HepG2 (cell line): ENCODE data around the gene SYT10. TPM values are rescaled to one million over a fixed set of nuclear protein-coding genes. Genes with fewer than 3 reads are reported as not detected.

ENCODE experiments used
- ATAC-seq: fragments of 200-7000 bp; cut with Tn5 transposase; 3 replicates; pipeline ENCODE4 v1.9.1; 2020; ENCODE audit warnings: mild to moderate bottlenecking, moderate library complexity
- BruUV-seq: library from RNA; stranded (reverse); fragments of 400-500 nt; replicated peaks from 2 replicates; lab custom pipeline; 2021; lab: Mats Ljungman, UMichigan
- CTCF ChIA-PET: fragments of 300-600 bp; formaldehyde crosslinking; extraction: SDS; loops from one replicate; lab custom pipeline; 2021; ENCODE audit warnings: low total read pairs, inconsistent platforms, low intra/inter-chr PET ratio; lab: Yijun Ruan, JAX
- POLR2A ChIA-PET: fragments of 350-600 bp; sonication (Branson Sonifier 250); formaldehyde crosslinking; loops from one replicate; lab custom pipeline; 2020; ENCODE audit warnings: antibody characterized with exemption, inconsistent platforms; lab: Yijun Ruan, JAX
- DNase-seq: peaks from one replicate; pipeline ENCODE4 v3.0.0-alpha.2; 2015; ENCODE audit warnings: low spot score
- FAIRE-seq: peaks from 3 replicates; lab custom pipeline; 2011; peaks lifted over from hg19 to GRCh38; lab: Jason Lieb, UNC
- H2AFZ ChIP-seq: one replicate; pipeline ENCODE4 v1.6.1; 2011; ENCODE audit warnings: low read length, inconsistent platforms
- H3K27ac ChIP-seq: fragments of 300-600 bp; 3 replicates; pipeline ENCODE4 v1.8.0; 2011; ENCODE audit warnings: mixed run types, mild to moderate bottlenecking, mixed read lengths, low read length, inconsistent platforms; ENCODE audit not compliant: insufficient read depth; ENCODE audit errors: extremely low read length
- H3K27me3 ChIP-seq, 2 experiments: fragments of 200-600 bp in 1 of 2; 2 replicates in 1 of 2; 3 replicates in 1 of 2; pipeline versions ENCODE4 v1.6.0 to v1.8.0; 2011; ENCODE audit warnings: low read length in 2 of 2, mild to moderate bottlenecking in 2 of 2, moderate library complexity in 2 of 2, inconsistent platforms in 1 of 2; ENCODE audit not compliant: insufficient read depth in 2 of 2, control insufficient read depth in 1 of 2
- H3K36me3 ChIP-seq, 2 experiments: fragments of 200-600 bp in 1 of 2; replicated peaks in 1 of 2; 2 replicates in 1 of 2; 3 replicates in 1 of 2; pipeline versions ENCODE4 v1.5.1 to v1.8.0; 2011; ENCODE audit warnings: low read length in 2 of 2, inconsistent platforms in 1 of 2; ENCODE audit not compliant: insufficient read depth in 2 of 2, control insufficient read depth in 1 of 2
- H3K4me1 ChIP-seq: 2 replicates; pipeline ENCODE4 v1.5.1; 2012; ENCODE audit warnings: low read length, inconsistent platforms; ENCODE audit not compliant: insufficient read depth
- H3K4me2 ChIP-seq: 2 replicates; pipeline ENCODE4 v1.6.0; 2011; ENCODE audit warnings: low read depth, low read length, inconsistent platforms
- H3K4me3 ChIP-seq, 3 experiments: fragments of 200-600 bp in 1 of 3; sonication (generic), shearing (Covaris generic) in 1 of 3; replicated peaks in 1 of 3; 2 replicates each; pipeline ENCODE4 v1.5.1; 2011 to 2016; ENCODE audit warnings: low read length in 3 of 3, inconsistent platforms in 2 of 3, low read depth in 2 of 3, mild to moderate bottlenecking in 2 of 3, control low read depth in 1 of 3, mixed read lengths in 1 of 3; ENCODE audit not compliant: insufficient read depth in 1 of 3
- H3K79me2 ChIP-seq: one replicate; pipeline ENCODE4 v1.6.1; 2011; ENCODE audit warnings: low read length, inconsistent platforms; ENCODE audit not compliant: insufficient read depth
- H3K9ac ChIP-seq: 2 replicates; pipeline ENCODE4 v1.6.0; 2011; ENCODE audit warnings: mild to moderate bottlenecking, low read depth, low read length, inconsistent platforms; ENCODE audit not compliant: insufficient read depth
- H3K9me3 ChIP-seq: 2 replicates; pipeline ENCODE4 v1.5.1; 2012; ENCODE audit warnings: mild to moderate bottlenecking, low read length
- H4K20me1 ChIP-seq: 2 replicates; pipeline ENCODE4 v1.6.0; 2011; ENCODE audit warnings: inconsistent platforms, mild to moderate bottlenecking, low read length, moderate library complexity; ENCODE audit not compliant: insufficient read depth
- ARID2 ChIP-seq: sonication (generic); formaldehyde crosslinking; IDR thresholded peaks from 2 replicates; pipeline ENCODE4 v1.8.1; 2022; ENCODE audit warnings: mild to moderate bottlenecking, missing genetic modification reagents, borderline replicate concordance
- ARNT2 ChIP-seq: sonication (generic); formaldehyde crosslinking; IDR thresholded peaks from 2 replicates; pipeline ENCODE4 v1.8.0; 2022; ENCODE audit warnings: mild to moderate bottlenecking, low read depth, missing genetic modification reagents, moderate library complexity
- DNMT3B ChIP-seq: conservative IDR thresholded peaks from 2 replicates; pipeline ENCODE4 v1.6.1; 2016; ENCODE audit warnings: missing biosample characterization, control low read depth
- FIP1L1 ChIP-seq: fragments of 200-400 bp; formaldehyde crosslinking; IDR thresholded peaks from 2 replicates; pipeline ENCODE4 v1.6.1; 2018; ENCODE audit warnings: low read depth, mild to moderate bottlenecking, low read length, moderate library complexity, borderline replicate concordance; ENCODE audit not compliant: insufficient read depth
- FOSL2 ChIP-seq: sonication (generic); formaldehyde crosslinking; IDR thresholded peaks from 2 replicates; pipeline ENCODE4 v1.4.0; 2020; ENCODE audit warnings: missing genetic modification reagents
- HOXA9 ChIP-seq: sonication (generic); formaldehyde crosslinking; IDR thresholded peaks from 2 replicates; pipeline ENCODE4 v1.8.1; 2022; ENCODE audit warnings: missing genetic modification reagents, mild to moderate bottlenecking, moderate library complexity, borderline replicate concordance
- IKZF4 ChIP-seq: sonication (generic); formaldehyde crosslinking; IDR thresholded peaks from 2 replicates; pipeline ENCODE4 v1.5.1; 2020; ENCODE audit warnings: borderline replicate concordance, mild to moderate bottlenecking, low read depth, missing genetic modification reagents; ENCODE audit errors: not compliant biosample characterization
- JDP2 ChIP-seq: sonication (generic); formaldehyde crosslinking; IDR thresholded peaks from 2 replicates; pipeline ENCODE4 v1.8.1; 2022; ENCODE audit warnings: missing genetic modification reagents, borderline replicate concordance
- NR3C1 ChIP-seq: sonication (generic); formaldehyde crosslinking; IDR thresholded peaks from 2 replicates; pipeline ENCODE4 v1.4.0; 2020; ENCODE audit warnings: missing genetic modification reagents
- PRDM10 ChIP-seq: sonication (generic); formaldehyde crosslinking; IDR thresholded peaks from 2 replicates; pipeline ENCODE4 v1.4.0; 2020; ENCODE audit warnings: low read depth, missing genetic modification reagents
- SMARCE1 ChIP-seq: fragments of 450-650 bp; IDR thresholded peaks from 2 replicates; pipeline ENCODE4 v1.6.1; 2017; ENCODE audit warnings: borderline replicate concordance
- SP5 ChIP-seq: IDR thresholded peaks from 2 replicates; pipeline ENCODE4 v1.6.1; 2016; ENCODE audit warnings: low read depth, borderline replicate concordance
- SRSF4 ChIP-seq: fragments of 200-400 bp; formaldehyde crosslinking; IDR thresholded peaks from one replicate; pipeline ENCODE4 v1.6.1; 2018; ENCODE audit warnings: mild to moderate bottlenecking, low read depth, low read length, moderate library complexity; ENCODE audit not compliant: poor library complexity, severe bottlenecking
- SUZ12 ChIP-seq: fragments of 150-350 bp; IDR thresholded peaks from 2 replicates; pipeline ENCODE4 v1.6.1; 2014; ENCODE audit warnings: low read depth, low read length
- UBTF ChIP-seq: sonication (generic); formaldehyde crosslinking; IDR thresholded peaks from 2 replicates; pipeline ENCODE4 v1.4.0; 2020; ENCODE audit warnings: mild to moderate bottlenecking, missing genetic modification reagents
- ZFP62 ChIP-seq: sonication (generic); formaldehyde crosslinking; IDR thresholded peaks from 2 replicates; pipeline ENCODE4 v1.4.0; 2020; ENCODE audit warnings: missing genetic modification reagents
- ZMAT3 ChIP-seq: sonication (generic); formaldehyde crosslinking; conservative IDR thresholded peaks from 2 replicates; pipeline ENCODE4 v1.7.0; 2021; ENCODE audit warnings: missing genetic modification reagents
- ZNF468 ChIP-seq: sonication (generic); formaldehyde crosslinking; IDR thresholded peaks from 2 replicates; pipeline ENCODE4 v1.8.0; 2022; ENCODE audit warnings: mild to moderate bottlenecking, moderate library complexity, missing genetic modification reagents
- ZNF660 ChIP-seq: sonication (generic); formaldehyde crosslinking; IDR thresholded peaks from 2 replicates; pipeline ENCODE4 v1.5.1; 2020; ENCODE audit warnings: mild to moderate bottlenecking, low read depth, missing genetic modification reagents, borderline replicate concordance
- ZSCAN31 ChIP-seq: sonication (generic); formaldehyde crosslinking; IDR thresholded peaks from 2 replicates; pipeline ENCODE4 v1.5.0; 2020; ENCODE audit warnings: low read depth, mild to moderate bottlenecking, missing genetic modification reagents
- in situ Hi-C: cut with HindIII; loops from 2 replicates; pipeline ENCODE4 v1.10.0; 2017; ENCODE audit warnings: low pct_unique_long_range_greater_than_20kb; ENCODE audit not compliant: extremely low pct_ligation_motif_present
- intact Hi-C: fragments of 100-400 bp; cut with micrococcal nuclease; formaldehyde crosslinking; loops from one replicate; pipeline ENCODE4 v1.10.0; 2022; ENCODE audit not compliant: unreplicated experiment
- polyA plus RNA-seq, 8 experiments: library from polyadenylated mRNA; depleted of rRNA in 3 of 8; stranded (reverse) in 7 of 8; unstranded in 1 of 8; fragments of >200 nt; fragmentation: Illumina TruSeq in 4 of 8; extraction: Trizol in 4 of 8; gene quantifications; 2 replicates each; pipeline versions ENCODE4 v1.2.1 to v1.2.3, GENCODE V29; 2011 to 2016; ENCODE audit warnings: low read depth in 4 of 8, missing spikeins in 1 of 8, mixed read lengths in 1 of 8; ENCODE audit not compliant: insufficient read depth in 1 of 8
- total RNA-seq, 5 experiments: library from RNA; depleted of rRNA; stranded (reverse); fragments of >200 nt; fragmentation: Illumina TruSeq; extraction: Trizol; gene quantifications; 2 replicates each; pipeline ENCODE4 v1.2.3, GENCODE V29; 2016; ENCODE audit warnings: low read depth in 1 of 5

The SYT10 gene
- total and polyA plus RNA-seq, 2 of the 13 experiments (the other 11 are each of a cell fraction or from before 2014, with no cell fraction given) = not detected

- TF ChIP-seq UBTF (CRISPR knock-in tag) (no peak), SP5 (CRISPR knock-in tag) (no peak), SUZ12 (no peak), SRSF4 (no peak), ZMAT3 (no peak), PRDM10 (CRISPR knock-in tag) (no peak), ZSCAN31 (CRISPR knock-in tag) (no peak)
Observed at GRCh38 chr12:33357181-33357580, 82.4 kb downstream of the SYT10 start (continued).

GRCh38 chr12:33349791-33350190, 89.8 kb downstream of the SYT10 start:
- H3K36me3 ChIP-seq = no peaks in the 10 kb centered on the region
- intact Hi-C loops (no loop called here), in situ Hi-C loops (no loop called here)
- no peak overlapping the region for H3K4me3 ChIP-seq
- FAIRE-seq (no peak), ATAC-seq (no peak), DNase-seq (no peak)
- no peaks in the 10 kb centered on the region for H3K9me3 ChIP-seq
- H3K79me2 ChIP-seq = no peaks in the 10 kb centered on the region
- H3K27me3 ChIP-seq = no peaks in the 10 kb centered on the region
- H3K27ac ChIP-seq = no peak overlapping the region
- ChIA-PET CTCF (no interaction called here), POLR2A (no interaction called here)
- H3K4me1 ChIP-seq = no peaks in the 10 kb centered on the region
- no TSS peak for BruUV-seq
- no peak overlapping the region for H3K4me2 ChIP-seq
- no peaks in the 10 kb centered on the region for H4K20me1 ChIP-seq
- no peak overlapping the region for H2AFZ ChIP-seq
- no peak overlapping the region for H3K9ac ChIP-seq
- no peak for TF ChIP-seq SMARCE1
- TF ChIP-seq IKZF4 (CRISPR knock-in tag) = no peak
- TF ChIP-seq FOSL2 (CRISPR knock-in tag) = no peak
- no peak for TF ChIP-seq HOXA9 (CRISPR knock-in tag)
- TF ChIP-seq ARNT2 (CRISPR knock-in tag) = no peak
- TF ChIP-seq ZNF660 (CRISPR knock-in tag) = no peak
- TF ChIP-seq FIP1L1 = no peak
- no peak for TF ChIP-seq ARID2 (CRISPR knock-in tag)
- no peak for TF ChIP-seq ZFP62
- no peak for TF ChIP-seq ZNF468 (CRISPR knock-in tag)
- TF ChIP-seq DNMT3B (CRISPR knock-in tag) = no peak
- no peak for TF ChIP-seq JDP2 (CRISPR knock-in tag)
- TF ChIP-seq NR3C1 (CRISPR knock-in tag) = no peak
